BLaER1 treated with 17β-estradiol and CSF1 and Interleukin-3, amounts not matched to agents 10 nM and 100 nM (cell line): ENCODE data around the gene COL15A1.

ENCODE experiments used
- H3K27ac ChIP-seq, 11 experiments: shearing (Covaris generic); formaldehyde crosslinking; 2 replicates each; pipeline ENCODE4 v1.8.1; 2022
- H3K27me3 ChIP-seq, 11 experiments: shearing (Covaris generic); formaldehyde crosslinking; 2 replicates each; pipeline ENCODE4 v1.8.1; 2022
- H3K36me3 ChIP-seq, 11 experiments: shearing (Covaris generic); formaldehyde crosslinking; 2 replicates each; pipeline ENCODE4 v1.8.1; 2022
- H3K4me1 ChIP-seq, 10 experiments: shearing (Covaris generic); formaldehyde crosslinking; 2 replicates each; pipeline ENCODE4 v1.8.1; 2022
- H3K4me2 ChIP-seq, 11 experiments: shearing (Covaris generic); formaldehyde crosslinking; 2 replicates each; pipeline ENCODE4 v1.8.1; 2022
- H3K4me3 ChIP-seq, 10 experiments: shearing (Covaris generic); formaldehyde crosslinking; 2 replicates each; pipeline ENCODE4 v1.8.1; 2022
- H3K9ac ChIP-seq, 11 experiments: shearing (Covaris generic); formaldehyde crosslinking; 2 replicates each; pipeline ENCODE4 v1.8.1; 2022
- H3K9me3 ChIP-seq, 11 experiments: shearing (Covaris generic); formaldehyde crosslinking; replicated peaks in 1 of 11; 2 replicates each; pipeline ENCODE4 v1.8.1; 2022
- H4K20me1 ChIP-seq, 11 experiments: shearing (Covaris generic); formaldehyde crosslinking; 2 replicates each; pipeline ENCODE4 v1.8.1; 2022
- Cebpa-rat ChIP-seq, 11 experiments: shearing (Covaris generic); IDR thresholded peaks; 2 replicates each; pipeline ENCODE4 v1.8.1; 2022

The COL15A1 gene

GRCh38 chr9:98964201-98964600 lies 20.5 kb downstream of the COL15A1 start:
- H4K20me1 ChIP-seq: no peaks in the 10 kb centered on the region
- no peak overlapping the region for H3K9ac ChIP-seq
- H3K4me3 ChIP-seq: no peak overlapping the region
- H3K36me3 ChIP-seq: no peaks in the 10 kb centered on the region
- no peak overlapping the region for H3K27ac ChIP-seq
- H3K4me2 ChIP-seq: no peak overlapping the region
- TF ChIP-seq Cebpa-rat (IDR thresholded peaks at IDR 0.05): no peak
- no peaks in the 10 kb centered on the region for H3K9me3 ChIP-seq
- 0 out of 22 replicates have a peak, but pooled peaks cover 0 to 5% (median 0%) of the 10 kb centered on the region in 11 experiments for H3K27me3 ChIP-seq
- H3K4me1 ChIP-seq: no peaks in the 10 kb centered on the region

DNA sequence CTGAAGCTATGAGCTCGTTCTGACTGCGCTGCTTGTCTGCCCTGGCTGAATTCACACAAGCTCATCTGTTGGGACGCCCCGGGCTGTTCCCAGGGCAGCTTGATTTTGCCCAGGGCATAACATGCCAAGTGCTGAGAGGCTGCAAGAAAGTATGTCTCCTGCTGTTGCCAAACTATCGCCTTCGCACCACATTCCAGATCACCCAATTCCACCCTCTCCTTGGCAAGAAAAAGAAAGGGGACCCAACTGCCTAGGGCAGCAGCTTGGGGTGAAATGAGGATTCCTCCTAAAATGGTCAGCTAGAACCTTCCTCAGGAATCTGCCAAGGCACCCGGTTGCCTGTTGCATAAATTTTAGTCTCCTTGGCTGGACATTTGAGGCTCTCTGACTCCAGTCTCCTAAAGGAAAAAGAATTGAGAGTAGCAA lies 21.2 kb downstream of the COL15A1 start:
- Histone ChIP-seq H4K20me1 (no peaks in the 10 kb centered on the region), H3K4me2 (no peak overlapping the region), H3K36me3 (no peaks in the 10 kb centered on the region), H3K9me3 (no peaks in the 10 kb centered on the region), H3K4me3 (no peak overlapping the region), H3K27me3 (0 out of 22 replicates have a peak, but pooled peaks cover 0 to 5% (median 0%) of the 10 kb centered on the region in 11 experiments), H3K4me1 (no peaks in the 10 kb centered on the region), H3K9ac (no peak overlapping the region), H3K27ac (no peak overlapping the region)
- no peak for TF ChIP-seq Cebpa-rat (IDR thresholded peaks at IDR 0.05)

DNA sequence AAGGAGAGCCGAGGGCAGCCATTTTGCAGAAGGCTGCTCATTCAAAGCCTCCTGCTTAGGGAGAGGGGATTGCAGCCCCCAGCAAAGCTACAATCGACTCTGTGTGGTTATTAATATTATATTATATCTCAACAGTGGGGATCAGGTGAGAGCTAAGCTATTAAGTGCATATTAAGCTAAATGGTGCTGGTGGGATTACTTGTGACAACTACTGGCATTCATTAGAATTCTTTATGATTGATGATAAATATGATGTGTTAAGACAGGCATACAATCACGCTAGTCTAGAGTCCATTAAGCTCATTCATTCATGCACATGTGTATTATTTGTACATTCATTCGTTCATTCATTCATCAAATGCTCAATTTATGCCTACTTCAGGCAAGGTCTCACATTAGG lies 23.0 kb downstream of the COL15A1 start:
- no peaks in the 10 kb centered on the region for H3K36me3 ChIP-seq

GRCh38 chr9:98967257-98967656 lies 23.6 kb downstream of the COL15A1 start:
- H3K9ac ChIP-seq: no peak overlapping the region
- H3K27me3 ChIP-seq: 0 out of 22 replicates have a peak, but pooled peaks cover 0 to 5% (median 0%) of the 10 kb centered on the region in 11 experiments
- no peak overlapping the region for H3K4me3 ChIP-seq
- no peak overlapping the region for H3K4me2 ChIP-seq
- no peaks in the 10 kb centered on the region; a peak in 1 of 22 replicates for H4K20me1 ChIP-seq
- TF ChIP-seq Cebpa-rat (IDR thresholded peaks at IDR 0.05): no peak
- H3K9me3 ChIP-seq: no peaks in the 10 kb centered on the region
- H3K27ac ChIP-seq: no peak overlapping the region
- peaks cover 0 to 10% (median 0%) of the 10 kb centered on the region in 10 experiments; a peak in 3 of 20 replicates for H3K4me1 ChIP-seq
- H3K36me3 ChIP-seq: no peaks in the 10 kb centered on the region

More for the DNA sequence above, 23.0 kb downstream of the COL15A1 start:
- Histone ChIP-seq H3K27me3 (0 out of 22 replicates have a peak, but pooled peaks cover 0 to 5% (median 0%) of the 10 kb centered on the region in 11 experiments), H3K9me3 (no peaks in the 10 kb centered on the region), H3K9ac (no peak overlapping the region), H3K4me1 (peaks cover 0 to 8% (median 0%) of the 10 kb centered on the region in 10 experiments; a peak in 3 of 20 replicates), H3K4me2 (no peak overlapping the region), H4K20me1 (no peaks in the 10 kb centered on the region; a peak in 1 of 22 replicates), H3K27ac (no peak overlapping the region), H3K4me3 (no peak overlapping the region)
- TF ChIP-seq Cebpa-rat (IDR thresholded peaks at IDR 0.05): no peak

DNA sequence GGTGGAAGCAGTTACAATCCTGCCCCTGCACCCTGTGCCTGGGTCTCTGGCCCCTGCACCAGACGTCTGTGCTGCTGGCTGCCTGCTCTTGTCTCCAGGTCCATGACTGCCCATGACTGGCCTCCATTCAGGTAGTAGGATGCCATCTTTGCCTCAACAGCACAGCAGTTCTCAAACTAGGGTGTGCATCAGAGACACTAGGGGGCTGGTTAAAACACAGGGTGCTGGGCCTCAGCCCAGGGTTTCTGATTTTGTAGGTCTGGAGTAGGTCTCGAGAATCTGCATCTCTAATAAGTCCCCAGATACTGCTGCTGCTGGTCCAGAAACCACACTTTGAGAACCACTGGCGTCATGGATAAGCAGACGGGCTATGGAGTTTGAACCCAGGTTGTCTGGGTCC lies 24.0 kb downstream of the COL15A1 start:
- H3K4me2 ChIP-seq: no peak overlapping the region
- peaks cover 0 to 5% (median 0%) of the 10 kb centered on the region in 11 experiments; a peak in 3 of 22 replicates for H3K27me3 ChIP-seq
- no peaks in the 10 kb centered on the region; a peak in 1 of 22 replicates for H4K20me1 ChIP-seq
- no peak overlapping the region for H3K27ac ChIP-seq
- no peak overlapping the region for H3K9ac ChIP-seq
- no peak for TF ChIP-seq Cebpa-rat (IDR thresholded peaks at IDR 0.05)
- no peak overlapping the region for H3K4me3 ChIP-seq
- H3K36me3 ChIP-seq: no peaks in the 10 kb centered on the region
- H3K9me3 ChIP-seq: no peaks in the 10 kb centered on the region
- H3K4me1 ChIP-seq: peaks cover 0 to 10% (median 1%) of the 10 kb centered on the region in 10 experiments; a peak in 4 of 20 replicates

DNA sequence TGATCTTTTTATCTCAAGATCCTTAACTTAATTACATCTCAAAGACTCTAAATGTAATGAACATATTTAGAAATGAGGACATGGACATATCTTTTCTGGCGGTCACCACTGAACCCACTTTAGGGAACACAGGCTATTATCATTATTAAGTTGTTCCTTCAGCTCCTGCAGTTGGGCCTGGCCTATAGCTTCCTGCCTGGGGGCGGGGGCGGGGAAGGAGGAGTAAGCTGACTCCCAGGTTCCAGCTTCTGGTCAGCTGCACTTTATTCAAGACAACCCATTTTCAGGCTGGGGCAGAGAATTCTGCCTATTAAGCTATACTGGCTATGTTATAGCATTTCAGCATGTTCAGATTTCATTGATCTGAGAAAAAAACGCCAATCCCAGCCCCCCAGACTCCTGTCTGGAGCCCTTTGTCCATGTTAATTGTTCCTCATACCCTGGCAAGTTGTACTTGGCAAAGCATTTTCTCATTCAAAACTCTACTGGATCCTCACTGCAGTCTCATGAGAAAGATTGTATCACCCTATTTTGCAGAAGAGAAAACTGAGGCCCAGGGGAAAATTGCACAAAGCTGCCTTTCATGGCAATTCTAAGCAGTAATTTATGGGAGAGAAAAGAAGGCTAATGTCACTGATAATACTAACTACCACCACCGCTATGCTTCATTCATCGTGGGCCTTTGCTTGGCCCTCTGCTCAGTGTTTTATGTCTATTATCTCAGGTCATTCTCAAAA lies 25.1 kb downstream of the COL15A1 start:
- Histone ChIP-seq H3K36me3 (no peaks in the 10 kb centered on the region), H3K4me2 (no peak overlapping the region), H3K9me3 (no peaks in the 10 kb centered on the region), H4K20me1 (no peaks in the 10 kb centered on the region; a peak in 1 of 22 replicates), H3K4me3 (no peak overlapping the region), H3K4me1 (peaks cover 0 to 17% (median 4%) of the 10 kb centered on the region in 10 experiments; a peak in 6 of 20 replicates), H3K9ac (no peak overlapping the region), H3K27me3 (peaks cover 0 to 15% (median 6%) of the 10 kb centered on the region in 11 experiments; a peak in 11 of 22 replicates), H3K27ac (no peak overlapping the region)
- TF ChIP-seq Cebpa-rat (IDR thresholded peaks at IDR 0.05): no peak

DNA sequence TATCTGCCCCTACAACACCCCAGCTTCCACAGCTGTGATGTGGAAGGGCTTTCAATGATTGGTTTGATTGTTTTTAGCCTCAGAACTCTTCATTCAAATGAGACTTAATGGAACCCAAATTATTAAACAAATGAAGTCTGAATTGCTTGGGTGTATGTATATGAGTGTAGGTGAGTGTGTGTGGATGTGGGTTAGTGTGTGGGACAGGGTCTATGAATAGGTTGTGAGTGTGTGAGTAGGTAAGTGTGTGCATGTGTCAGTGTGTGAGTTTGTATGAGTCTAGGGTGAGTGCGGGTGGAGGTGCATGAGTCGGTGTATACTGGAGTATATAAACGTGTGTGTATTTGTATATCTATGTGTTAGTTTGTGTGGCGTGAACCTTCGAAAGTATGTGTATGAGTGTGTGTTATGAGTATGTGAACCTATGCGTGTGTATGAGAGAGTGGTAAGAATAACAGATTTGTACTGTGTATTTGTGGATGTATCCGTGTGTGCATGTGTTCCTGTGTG lies 26.9 kb downstream of the COL15A1 start:
- no peaks in the 10 kb centered on the region for H3K9me3 ChIP-seq
- no peak overlapping the region for H3K27ac ChIP-seq
- no peak overlapping the region for H3K9ac ChIP-seq
- no peak overlapping the region for H3K4me2 ChIP-seq
- H4K20me1 ChIP-seq: peaks cover 0 to 9% (median 0%) of the 10 kb centered on the region in 11 experiments; a peak in 3 of 22 replicates
- no peak for TF ChIP-seq Cebpa-rat (IDR thresholded peaks at IDR 0.05)
- H3K4me1 ChIP-seq: peaks cover 4 to 35% (median 19%) of the 10 kb centered on the region in 10 experiments; a peak in 18 of 20 replicates
- H3K36me3 ChIP-seq: no peaks in the 10 kb centered on the region
- H3K27me3 ChIP-seq: peaks cover 6 to 24% (median 17%) of the 10 kb centered on the region in 11 experiments
- no peak overlapping the region for H3K4me3 ChIP-seq

DNA sequence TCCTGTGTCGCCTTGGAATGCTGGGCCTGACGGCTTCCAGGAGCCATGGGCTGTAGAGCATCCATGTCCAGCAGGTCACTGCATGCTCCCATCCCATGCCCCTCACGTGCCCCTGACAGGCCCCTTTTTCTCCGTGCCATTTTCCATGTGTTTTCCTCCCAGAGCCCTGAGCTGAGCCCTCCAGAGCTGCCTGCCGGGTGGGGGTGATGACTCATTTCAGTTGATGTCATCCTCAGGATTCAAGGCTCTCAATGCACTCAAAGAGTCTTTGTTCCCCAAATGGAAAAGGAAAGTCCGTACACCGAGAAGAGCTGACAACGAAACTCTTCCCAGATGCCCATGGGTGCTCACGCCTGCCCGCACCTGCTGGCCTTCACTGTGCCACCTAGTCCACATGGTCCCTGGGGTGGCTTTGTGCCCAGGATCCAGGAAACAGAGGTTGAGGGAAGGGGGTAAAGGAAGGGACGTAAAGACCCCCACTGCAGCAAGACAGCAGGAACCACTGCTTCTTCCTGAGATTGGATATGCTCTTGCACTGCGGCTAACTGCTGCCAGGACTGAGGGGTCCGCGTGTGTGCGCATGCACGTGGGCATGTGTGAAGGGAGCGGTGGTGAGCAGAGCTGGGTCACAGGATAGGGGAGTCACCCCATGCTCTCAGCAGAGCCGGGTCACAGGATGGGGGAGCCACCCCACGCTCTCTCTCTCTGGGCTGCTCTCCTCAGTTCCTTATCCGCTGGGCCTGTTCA lies 27.6 kb downstream of the COL15A1 start:
- no peaks in the 10 kb centered on the region for H3K9me3 ChIP-seq
- no peak overlapping the region for H3K4me3 ChIP-seq
- peaks cover 0 to 11% (median 0%) of the 10 kb centered on the region in 11 experiments; a peak in 3 of 22 replicates for H4K20me1 ChIP-seq
- H3K27ac ChIP-seq: no peak overlapping the region
- peaks cover 14 to 32% (median 25%) of the 10 kb centered on the region in 11 experiments for H3K27me3 ChIP-seq
- H3K4me2 ChIP-seq: peak overlapping the region in 4 of 11 experiments; percentile 3 to 48 (median 35); a peak in 7 of 22 replicates
- H3K36me3 ChIP-seq: no peaks in the 10 kb centered on the region
- TF ChIP-seq Cebpa-rat (IDR thresholded peaks at IDR 0.05): no peak
- H3K4me1 ChIP-seq: peaks cover 4 to 35% (median 20%) of the 10 kb centered on the region in 10 experiments; a peak in 18 of 20 replicates
- H3K9ac ChIP-seq: no peak overlapping the region

DNA sequence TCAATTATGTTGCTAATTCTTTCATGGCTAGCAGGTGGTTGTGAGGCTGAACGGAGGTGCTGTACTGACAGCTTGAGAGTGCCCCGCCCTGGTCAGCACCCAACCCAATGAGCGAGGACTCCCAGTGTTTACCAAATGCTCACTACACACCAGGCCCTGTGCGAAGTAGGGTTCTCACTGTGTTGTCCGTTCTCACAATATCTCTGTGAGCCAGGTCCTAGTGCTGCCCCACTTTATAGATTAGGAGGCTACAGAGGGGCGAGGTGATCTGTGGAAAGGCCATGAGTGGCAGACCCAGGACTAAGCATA lies 28.2 kb downstream of the COL15A1 start:
- Histone ChIP-seq H3K4me3 (no peak overlapping the region), H3K27ac (no peak overlapping the region), H3K36me3 (no peaks in the 10 kb centered on the region), H3K4me2 (peak overlapping the region in 2 of 11 experiments; percentile 26 to 44; a peak in 1 of 22 replicates), H4K20me1 (peaks cover 0 to 11% (median 0%) of the 10 kb centered on the region in 11 experiments; a peak in 3 of 22 replicates), H3K27me3 (peaks cover 19 to 37% (median 30%) of the 10 kb centered on the region in 11 experiments), H3K9ac (no peak overlapping the region), H3K9me3 (no peaks in the 10 kb centered on the region), H3K4me1 (peaks cover 4 to 35% (median 20%) of the 10 kb centered on the region in 10 experiments; a peak in 18 of 20 replicates)
- no peak for TF ChIP-seq Cebpa-rat (IDR thresholded peaks at IDR 0.05)
